GM23248 (cell line): ENCODE measurements around the gene NISCH.

Experiments used
- EZH2 ChIP-seq: fragments of 200-600 bp; sonication (generic); IDR thresholded peaks from 2 replicates; pipeline ENCODE4 v1.6.1; 2018; ENCODE audit warnings: antibody characterized with exemption, mild to moderate bottlenecking; ENCODE audit not compliant: insufficient read depth, poor library complexity, severe bottlenecking
- EZH2phosphoT487 ChIP-seq: fragments of 200-600 bp; sonication (generic); IDR thresholded peaks from 2 replicates; pipeline ENCODE4 v1.6.1; 2018; ENCODE audit warnings: antibody characterized with exemption, moderate library complexity, mild to moderate bottlenecking, low read depth; ENCODE audit not compliant: insufficient read depth

- TF ChIP-seq EZH2phosphoT487 (no peak), EZH2 (no peak)
Observed at GRCh38 chr3:52487050-52487787, 31.8 kb downstream of the NISCH start.
